HG02970 (cell line): Measurements from ENCODE around the gene CKS1B.
"Not testable (repeated sequence)": the region's sequence is repeated elsewhere in the genome, so short reads cannot be mapped to it uniquely, and the experiment has no call there.

Experiments
- ATAC-seq: cut with Tn5 transposase; IDR thresholded peaks from one replicate; pipeline ENCODE4 v1.9.1; 2021; ENCODE audit warnings: mild to moderate bottlenecking, moderate library complexity, moderate number of reproducible peaks; ENCODE audit not compliant: unreplicated experiment, low FRiP score

Gene CKS1B

DNA sequence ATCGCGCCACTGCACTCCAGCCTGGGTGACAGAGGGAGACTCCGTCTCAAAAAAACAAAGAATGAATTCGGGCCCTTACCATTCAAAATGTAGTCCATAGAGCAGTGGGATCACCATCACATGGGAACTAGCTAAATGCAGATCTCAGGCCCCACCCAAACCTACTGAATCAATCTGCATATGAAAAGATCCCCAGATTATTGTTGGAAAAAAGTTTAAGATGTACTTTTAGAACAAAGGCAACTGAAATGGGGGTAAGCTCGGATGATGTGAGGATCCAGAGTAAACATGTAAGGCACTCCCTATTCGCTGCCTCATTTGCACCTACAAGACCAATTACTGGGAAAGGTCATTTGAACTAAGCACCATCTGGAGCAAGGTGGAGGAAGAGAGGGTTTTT is 7.9 kb downstream of the CKS1B start:
- ATAC-seq: no peak

DNA sequence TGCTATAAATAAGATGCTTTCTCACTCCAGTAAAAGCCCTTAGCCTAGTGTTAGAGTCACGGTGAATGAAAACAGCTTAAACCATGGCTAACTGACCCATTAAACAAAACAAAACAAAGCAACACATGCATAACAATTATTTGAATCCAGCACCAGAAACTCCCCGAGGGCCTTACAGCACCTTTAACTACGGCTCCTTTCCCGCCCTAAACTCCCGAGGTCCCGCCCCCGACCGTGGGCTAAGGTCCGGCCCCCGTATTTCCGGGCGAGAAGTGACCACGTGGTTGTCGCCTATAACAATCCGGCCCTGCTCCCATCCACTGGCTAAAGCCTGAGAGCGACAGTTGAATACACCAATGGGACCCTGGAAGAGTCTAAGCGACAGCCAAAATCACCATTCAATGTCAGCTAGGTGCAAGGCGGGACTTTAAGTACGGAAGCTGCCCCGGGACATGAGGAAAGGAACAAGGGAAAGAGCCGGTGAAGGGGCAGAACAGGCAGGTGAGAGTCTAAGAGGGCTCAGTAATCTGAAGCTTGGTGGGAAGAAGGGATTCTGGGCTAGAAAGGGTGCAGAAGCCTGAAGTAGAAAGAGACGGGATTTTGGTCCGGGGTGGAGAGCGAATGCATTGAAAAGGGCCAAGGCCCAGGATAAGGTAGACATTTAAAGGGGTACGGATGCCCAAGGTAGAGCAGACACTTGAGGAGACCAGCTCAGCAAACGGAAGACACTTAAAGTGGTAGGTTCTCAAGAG is 8.6 kb downstream of the CKS1B start, which contains the start of gene FLAD1:
Gene FLAD1, plus strand, starts transcription at position 448 of the 752 bp plus-strand sequence. CDS start 351 bp downstream, outside the sequence.
- ATAC-seq: peak; percentile 97

DNA sequence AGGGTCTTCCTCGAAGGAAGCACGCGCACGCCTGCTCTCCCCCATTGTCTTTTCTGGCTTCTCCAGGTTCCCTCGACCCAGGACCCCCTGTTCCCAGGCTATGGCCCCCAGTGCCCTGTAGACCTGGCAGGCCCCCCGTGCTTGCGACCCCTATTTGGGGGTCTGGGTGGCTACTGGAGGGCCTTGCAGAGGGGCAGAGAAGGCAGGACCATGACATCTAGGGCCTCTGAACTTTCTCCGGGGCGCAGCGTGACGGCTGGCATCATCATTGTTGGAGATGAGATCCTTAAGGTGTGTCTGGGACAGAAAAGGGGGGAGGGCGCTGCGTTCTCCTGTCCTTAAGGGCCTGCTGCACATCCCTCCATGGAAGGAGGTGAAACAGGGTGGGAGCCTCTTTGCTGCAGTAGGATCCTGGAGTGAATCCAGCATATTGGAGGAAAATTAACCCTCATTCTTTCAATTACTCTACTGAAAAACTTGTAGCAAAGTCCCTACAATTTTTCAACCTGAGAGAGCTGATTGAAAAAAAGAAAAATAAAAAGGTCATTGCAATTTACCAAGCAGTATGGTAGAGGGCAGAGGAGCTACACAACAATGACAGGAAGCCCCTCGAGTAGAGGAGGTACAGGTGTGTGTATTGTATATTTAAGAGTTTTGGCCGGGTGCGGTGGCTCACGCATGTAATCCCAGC is 9.4 kb downstream of the CKS1B start:
- no peak for ATAC-seq

DNA sequence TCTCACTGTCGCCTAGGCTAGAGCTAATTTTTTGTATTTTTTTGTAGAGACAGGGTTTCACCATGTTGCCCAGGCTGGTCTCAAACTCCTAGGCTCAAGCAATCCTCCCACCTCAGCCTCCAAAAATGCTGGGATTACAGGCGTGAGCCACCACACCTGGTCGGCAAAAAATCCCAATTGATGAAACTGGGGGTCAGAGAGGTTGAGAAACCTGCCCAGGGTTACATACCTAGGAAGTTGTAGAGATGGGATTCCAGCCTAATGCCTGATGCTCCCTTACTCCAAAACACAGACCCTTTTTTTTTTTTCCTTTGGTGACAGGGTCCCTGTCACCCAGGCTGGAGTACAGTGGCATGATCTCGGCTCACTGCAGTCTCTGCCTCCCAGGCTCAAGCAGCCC is 12.3 kb downstream of the CKS1B start:
- ATAC-seq: not testable (repeated sequence)

DNA sequence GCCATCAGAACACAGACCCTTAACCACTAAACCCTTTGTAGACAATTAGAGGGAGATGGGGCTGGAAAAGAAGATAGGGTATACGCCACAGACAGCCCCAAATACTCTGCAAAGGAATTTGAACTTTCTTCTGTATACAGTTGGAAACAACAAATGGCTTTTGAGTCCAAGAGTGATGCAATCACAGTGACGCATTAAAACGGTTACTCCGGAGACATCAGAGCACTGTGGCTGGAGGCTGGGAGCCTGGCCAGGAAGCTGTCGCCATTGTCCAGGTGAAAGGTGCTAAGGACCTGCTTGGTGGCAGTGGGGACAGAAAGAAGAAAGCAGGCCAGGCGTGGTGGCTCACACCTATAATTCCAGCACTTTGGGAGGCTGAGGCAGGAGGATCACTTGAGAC is 12.8 kb downstream of the CKS1B start:
- no peak for ATAC-seq

DNA sequence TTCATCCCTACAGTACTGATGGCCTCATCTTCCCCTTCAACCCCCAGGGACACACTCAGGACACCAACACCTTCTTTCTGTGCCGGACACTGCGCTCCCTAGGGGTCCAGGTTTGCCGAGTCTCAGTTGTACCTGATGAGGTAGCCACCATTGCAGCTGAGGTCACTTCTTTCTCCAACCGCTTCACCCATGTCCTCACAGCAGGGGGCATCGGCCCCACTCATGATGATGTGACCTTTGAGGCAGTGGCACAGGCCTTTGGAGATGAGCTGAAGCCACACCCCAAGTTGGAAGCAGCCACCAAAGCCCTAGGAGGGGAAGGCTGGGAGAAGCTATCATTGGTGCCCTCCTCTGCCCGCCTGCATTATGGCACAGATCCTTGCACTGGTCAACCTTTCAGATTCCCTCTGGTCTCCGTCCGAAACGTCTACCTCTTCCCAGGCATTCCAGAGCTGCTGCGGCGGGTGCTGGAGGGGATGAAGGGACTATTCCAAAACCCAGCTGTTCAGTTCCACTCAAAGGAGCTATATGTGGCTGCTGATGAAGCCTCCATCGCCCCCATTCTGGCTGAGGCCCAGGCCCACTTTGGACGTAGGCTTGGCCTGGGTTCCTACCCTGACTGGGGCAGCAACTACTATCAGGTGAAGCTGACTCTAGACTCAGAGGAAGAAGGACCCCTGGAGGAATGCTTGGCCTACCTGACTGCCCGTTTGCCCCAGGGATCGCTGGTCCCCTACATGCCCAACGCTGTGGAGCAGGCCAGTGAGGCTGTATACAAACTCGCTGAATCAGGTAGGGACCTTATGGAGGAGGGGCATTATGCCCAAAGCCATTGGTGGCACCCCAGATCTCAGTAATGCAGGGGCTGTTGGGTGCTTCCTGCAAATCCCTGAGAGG is 13.8 kb downstream of the CKS1B start:
- no peak for ATAC-seq

DNA sequence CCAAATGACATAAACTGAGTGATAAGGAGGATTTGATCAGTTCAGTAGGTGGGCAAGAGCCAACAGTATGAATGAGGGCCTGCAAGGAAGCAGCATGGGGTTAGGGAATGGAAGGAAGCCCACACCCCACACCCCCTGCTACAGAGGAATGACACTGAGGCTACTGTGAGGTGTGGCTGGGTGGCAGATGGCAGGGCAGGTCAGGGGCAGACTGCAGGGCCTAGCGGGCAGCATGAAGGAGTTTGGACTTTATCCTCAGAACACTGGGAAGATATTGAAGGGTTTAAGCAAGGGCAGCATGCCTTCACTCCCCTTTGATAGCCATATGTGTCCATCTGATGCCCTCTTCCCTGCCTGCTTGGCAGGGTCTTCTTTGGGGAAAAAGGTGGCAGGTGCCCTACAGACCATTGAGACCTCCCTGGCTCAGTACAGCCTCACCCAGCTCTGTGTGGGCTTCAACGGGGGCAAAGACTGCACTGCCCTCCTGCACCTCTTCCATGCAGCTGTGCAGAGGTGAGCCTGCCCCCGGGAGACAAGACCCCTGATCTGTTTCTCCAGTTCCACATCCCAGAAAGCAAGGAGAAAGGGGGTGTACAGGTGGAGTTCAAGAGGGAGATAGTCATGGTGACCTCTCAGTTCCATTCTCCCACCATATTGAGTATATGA is 14.8 kb downstream of the CKS1B start:
- no peak for ATAC-seq

DNA sequence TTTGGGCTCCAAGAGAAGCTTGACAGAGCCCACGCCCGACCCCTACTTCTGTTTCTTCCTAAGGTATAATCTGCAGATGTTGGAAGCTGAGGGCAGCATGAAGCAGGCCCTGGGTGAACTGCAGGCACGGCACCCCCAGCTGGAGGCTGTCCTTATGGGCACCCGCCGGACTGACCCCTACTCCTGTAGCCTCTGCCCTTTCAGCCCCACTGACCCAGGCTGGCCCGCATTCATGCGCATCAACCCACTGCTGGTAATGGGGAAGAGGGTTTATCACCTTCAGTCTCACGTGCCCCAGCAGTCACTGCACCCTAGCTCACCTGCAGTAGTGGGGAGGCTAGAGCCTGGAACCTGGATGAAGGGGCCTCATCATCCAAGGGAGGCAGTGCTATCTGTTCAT is 15.8 kb downstream of the CKS1B start:
- ATAC-seq: no peak

DNA sequence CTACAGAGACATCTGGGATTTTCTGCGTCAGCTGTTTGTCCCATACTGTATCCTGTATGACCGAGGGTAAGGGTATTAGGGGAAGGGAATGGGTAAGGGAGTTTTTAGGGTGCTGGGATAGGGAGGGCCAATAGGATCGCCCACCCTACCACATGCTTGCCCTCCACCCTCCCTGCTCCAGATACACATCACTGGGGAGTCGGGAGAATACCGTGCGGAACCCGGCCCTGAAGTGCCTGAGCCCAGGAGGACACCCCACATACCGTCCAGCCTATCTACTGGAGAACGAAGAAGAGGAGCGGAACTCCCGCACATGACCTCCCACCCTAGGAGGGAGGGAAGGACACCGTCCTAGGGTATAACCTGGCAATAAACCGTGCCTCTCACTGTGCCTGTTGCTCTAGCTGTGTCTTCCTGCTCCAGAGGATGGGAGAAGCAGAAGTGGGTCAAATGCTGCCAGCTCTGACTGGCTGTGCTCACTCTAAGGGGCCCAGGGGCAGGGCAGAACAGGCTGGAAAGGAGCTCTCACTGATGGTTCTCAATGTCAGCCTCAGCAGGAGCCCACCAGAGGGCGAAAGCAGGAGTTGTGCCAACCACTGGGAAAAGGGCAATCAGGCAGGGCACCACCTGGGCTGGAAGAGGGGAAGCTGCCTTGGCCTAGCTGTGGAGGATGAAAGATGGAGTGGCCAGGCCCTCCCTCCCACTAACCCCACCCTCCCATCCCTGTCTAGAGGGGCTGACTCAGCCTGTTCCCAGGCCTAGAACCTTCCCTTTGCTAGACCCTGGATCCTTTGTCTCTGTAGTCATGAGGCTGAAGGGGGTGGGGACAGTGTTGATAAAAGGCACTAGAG is 18.5 kb downstream of the CKS1B start:
- ATAC-seq: no peak

DNA sequence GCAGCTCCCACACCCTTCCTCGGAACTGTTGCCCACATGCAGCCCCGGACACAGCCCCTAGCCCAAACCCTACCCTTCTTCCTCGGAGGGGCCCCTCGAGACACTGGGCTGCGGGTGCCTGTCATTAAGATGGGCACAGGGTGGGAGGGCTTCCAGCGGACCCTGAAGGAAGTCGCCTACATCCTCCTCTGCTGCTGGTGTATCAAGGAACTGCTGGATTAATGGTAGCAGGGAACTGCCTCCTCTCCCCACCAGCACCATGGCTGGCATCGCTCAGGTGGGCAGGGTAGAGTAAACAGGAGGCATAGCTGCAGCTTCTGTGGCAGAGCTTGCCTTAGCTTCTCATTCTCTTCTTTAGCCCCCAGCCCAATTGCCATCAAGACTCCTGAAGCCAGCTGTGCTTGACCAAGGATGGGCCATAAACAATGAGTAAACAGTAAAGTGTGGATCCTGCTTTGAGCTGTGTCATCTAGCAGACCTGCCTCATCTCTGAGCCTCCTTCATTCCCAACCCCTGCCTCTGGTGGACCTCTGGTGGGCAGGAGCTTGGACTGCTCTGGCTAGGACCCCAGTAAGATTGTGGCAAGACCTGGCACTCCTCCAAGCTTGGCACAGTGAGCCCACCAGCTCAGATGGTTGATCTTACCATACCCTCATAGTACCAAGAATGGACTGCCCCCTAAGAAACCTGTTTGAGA is 19.2 kb downstream of the CKS1B start, which contains the start of gene LENEP:
Gene LENEP, plus strand, starts transcription at position 15 of the 697 bp plus-strand sequence. Its CDS starts 22 bp downstream, at position 37.
- ATAC-seq: no peak

DNA sequence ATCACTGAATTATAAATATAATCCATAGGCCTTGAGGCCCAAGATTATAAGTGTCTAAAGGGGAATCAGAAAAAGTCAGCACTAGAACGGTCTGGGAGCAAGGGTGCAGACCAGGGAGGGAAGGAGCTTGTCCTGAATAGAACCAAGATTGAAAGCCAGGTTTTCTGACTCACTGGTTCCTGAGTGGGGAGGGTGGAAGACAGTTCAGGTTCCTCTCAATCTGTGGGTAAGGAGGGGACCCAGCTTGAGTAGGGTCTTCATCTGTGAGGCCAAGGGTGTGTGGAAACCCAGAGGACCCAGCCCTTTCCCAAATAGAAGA is 19.7 kb downstream of the CKS1B start:
- ATAC-seq: no peak

DNA sequence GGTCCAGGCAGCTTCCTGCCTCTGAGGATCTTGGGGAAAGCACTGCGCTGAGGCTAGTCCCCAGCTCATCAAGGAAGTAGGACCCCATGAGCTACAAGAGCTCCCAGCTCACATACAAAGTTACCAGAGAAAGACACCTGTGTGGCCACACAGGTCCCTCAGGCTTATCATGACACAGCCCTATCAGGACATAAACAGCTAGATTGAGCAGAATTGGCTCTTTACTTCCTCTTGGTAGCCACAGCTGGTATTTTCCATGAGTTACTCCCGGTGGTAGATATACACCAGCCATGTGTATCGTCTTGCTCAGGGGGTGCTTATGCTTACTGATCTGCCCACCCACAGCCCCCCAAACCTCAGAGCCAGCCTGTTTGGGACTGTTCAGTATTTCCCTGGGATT is 20.1 kb downstream of the CKS1B start:
- no peak for ATAC-seq

DNA sequence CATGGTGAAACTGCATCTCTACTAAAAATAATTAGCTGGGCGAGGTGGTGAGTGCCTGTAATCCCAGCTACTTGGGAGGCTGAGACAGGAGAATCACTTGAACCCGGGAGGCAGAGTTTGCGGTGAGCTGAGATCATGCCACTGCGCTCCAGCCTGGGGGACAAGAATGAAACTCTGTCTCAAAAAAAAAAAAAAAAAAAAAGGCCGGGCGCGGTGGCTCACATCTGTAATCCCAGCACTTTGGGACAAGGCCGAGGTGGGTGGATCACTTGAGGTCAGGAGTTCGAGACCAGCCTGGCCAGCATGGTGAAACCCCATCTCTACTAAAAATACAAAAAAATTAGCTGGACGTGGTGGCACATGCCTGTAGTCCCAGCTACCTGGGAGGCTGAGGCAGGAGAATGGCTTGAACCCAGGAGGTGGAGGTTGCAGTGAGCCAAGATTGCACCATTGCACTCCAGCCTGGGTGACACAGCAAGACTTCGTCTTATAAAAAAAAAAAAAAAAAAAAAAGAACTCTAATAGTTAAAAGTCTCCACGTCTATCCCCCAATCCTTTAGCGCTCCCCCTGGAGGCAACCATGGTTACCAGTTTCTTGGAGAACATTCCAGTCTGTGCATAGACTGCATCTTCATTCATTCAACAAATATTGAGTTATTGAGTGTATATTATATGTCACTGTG is 21.0 kb downstream of the CKS1B start:
- not testable (repeated sequence) for ATAC-seq

DNA sequence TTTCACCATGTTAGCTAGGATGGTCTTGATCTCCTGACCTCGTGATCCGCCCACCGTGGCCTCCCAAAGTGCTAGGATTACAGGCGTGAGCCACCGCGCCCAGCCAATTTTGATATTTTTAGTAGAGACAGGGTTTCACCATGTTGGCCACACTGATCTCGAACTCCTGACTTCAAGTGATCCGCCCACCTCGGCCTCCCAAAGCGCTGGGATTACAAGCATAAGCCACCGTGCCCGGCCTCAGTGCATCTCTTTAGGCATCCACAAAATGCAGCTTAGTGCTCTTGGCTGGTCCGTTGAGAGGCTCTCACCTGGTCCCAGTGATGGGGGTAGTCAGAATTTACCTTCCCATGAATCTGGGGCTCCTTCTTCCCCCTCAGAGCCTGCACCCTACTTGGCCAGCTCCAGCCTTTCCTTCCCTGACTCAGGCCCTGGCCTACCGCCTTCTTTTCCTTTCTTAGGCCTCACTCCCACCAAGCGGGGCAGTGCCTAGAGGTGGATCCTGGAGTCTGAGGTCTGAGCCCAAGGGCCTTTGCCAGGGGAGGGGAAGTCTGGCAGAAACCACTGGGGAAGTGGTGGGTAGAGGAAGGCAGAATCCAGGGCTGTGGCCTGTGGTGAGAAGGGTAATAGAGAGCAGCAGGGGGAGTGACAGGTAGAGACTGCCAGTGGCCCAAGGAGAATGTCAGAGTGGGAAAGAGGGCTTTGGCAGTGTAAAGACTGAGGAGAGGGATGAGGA is 22.7 kb downstream of the CKS1B start:
- ATAC-seq: no peak

DNA sequence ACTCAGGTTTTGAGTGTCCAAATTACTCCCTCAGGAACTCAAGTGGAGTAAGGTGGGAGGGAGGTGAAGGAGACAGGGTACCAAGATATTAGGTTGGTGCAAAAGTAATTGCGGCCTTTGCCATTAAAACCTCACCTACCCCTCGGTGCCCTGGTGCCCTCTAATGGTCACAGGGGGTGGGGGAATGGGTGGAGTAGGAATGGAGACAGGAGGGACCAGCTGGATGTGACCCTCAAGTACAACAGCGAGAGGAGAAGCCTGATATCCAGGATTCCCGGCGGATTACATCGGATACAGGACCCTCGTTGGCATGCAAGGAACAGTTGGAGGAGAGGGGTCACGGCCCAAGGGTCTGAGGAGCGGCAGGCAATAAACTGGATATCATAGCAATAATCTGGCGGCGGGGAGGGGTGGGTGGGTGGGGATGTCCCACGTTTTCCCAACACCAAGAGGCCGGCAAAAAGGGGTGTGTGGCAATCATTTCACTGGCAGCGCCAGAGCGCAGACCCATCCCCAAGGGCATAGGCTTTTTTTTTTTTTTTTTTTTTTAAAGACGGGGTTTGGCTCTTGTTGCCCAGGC is 23.8 kb downstream of the CKS1B start:
- ATAC-seq: no peak

DNA sequence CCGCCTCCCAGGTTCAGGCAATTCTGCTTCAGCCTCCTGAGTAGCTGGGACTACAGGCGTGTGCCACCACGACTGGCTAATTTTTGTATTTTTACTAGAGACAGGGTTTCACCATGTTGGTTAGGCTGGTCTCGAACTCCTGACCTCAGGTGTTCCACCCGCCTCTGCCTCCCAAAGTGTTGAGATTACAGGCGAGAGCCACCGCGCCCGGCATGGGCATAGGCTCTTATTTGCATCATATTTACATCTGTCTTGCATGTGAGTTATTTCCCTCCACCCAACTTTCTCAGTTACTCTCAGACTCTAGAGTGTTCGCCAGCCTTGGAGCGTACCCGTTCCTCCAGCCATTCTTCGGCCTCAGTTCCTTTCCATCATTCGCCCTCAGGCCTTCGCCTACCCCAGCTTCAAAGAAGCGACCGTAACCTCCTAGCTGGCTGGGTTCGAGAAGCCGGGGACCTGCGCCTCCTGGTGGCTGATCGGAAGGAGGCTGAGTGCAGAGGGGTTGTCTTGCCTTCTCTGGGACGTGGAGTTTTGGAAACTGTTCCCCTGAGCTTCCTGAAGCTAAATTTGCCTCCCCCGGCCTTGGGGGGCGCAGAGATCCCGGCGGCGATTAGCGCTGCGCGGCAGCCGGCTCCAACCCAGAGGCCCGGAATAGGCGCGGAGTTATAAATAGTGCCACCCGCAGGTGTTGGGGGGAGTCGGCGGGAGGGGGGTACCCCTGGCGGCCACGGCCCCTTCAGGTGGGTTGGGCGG is 24.5 kb downstream of the CKS1B start:
- no peak for ATAC-seq
